ENCODE results near the gene WDFY4.

GRCh38 chr10:48774416-48775205 is 89.9 kb downstream of the WDFY4 start:
- TF ChIP-seq ZFX (IDR thresholded peaks at IDR 0.05): no peak
- TF ChIP-seq, protein P1, sequence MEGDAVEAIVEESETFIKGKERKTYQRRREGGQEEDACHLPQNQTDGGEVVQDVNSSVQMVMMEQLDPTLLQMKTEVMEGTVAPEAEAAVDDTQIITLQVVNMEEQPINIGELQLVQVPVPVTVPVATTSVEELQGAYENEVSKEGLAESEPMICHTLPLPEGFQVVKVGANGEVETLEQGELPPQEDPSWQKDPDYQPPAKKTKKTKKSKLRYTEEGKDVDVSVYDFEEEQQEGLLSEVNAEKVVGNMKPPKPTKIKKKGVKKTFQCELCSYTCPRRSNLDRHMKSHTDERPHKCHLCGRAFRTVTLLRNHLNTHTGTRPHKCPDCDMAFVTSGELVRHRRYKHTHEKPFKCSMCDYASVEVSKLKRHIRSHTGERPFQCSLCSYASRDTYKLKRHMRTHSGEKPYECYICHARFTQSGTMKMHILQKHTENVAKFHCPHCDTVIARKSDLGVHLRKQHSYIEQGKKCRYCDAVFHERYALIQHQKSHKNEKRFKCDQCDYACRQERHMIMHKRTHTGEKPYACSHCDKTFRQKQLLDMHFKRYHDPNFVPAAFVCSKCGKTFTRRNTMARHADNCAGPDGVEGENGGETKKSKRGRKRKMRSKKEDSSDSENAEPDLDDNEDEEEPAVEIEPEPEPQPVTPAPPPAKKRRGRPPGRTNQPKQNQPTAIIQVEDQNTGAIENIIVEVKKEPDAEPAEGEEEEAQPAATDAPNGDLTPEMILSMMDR (conservative IDR thresholded peaks at IDR 0.05): no peak

Measured in C4-2B (cell line).